B cell (primary cell): ENCODE measurements around the gene MAPK7.

Experiments
- CTCF ChIP-seq: fragments of 200-600 bp; IDR thresholded peaks from one replicate; pipeline ENCODE4 v1.8.0; 2022; ENCODE audit warnings: antibody characterized with exemption, mild to moderate bottlenecking
- EZH2 ChIP-seq: IDR thresholded peaks from 2 replicates; pipeline ENCODE4 v1.6.1; 2012; ENCODE audit warnings: borderline replicate concordance, low read depth, mild to moderate bottlenecking, moderate library complexity, low read length; ENCODE audit not compliant: insufficient read depth, poor library complexity, severe bottlenecking

GRCh38 chr17:19398301-19399181, 20.2 kb downstream of the MAPK7 start:
- TF ChIP-seq EZH2 (no peak), CTCF (no peak)
